Stimulated activated CD8-positive, alpha-beta memory T cell treated with anti-CD3 and anti-CD28 coated beads, Interleukin-4, amount 100 ng/mL, for 48 hours (primary cell): Measurements from ENCODE around the gene ZNF433.
"Not testable (repeated sequence)": the region's sequence is repeated elsewhere in the genome, so short reads cannot be mapped to it uniquely, and the experiment has no call there.

Source experiments
- DNase-seq: peaks from one replicate; pipeline ENCODE4 v3.0.0-alpha.2; 2020

Gene ZNF433

DNA sequence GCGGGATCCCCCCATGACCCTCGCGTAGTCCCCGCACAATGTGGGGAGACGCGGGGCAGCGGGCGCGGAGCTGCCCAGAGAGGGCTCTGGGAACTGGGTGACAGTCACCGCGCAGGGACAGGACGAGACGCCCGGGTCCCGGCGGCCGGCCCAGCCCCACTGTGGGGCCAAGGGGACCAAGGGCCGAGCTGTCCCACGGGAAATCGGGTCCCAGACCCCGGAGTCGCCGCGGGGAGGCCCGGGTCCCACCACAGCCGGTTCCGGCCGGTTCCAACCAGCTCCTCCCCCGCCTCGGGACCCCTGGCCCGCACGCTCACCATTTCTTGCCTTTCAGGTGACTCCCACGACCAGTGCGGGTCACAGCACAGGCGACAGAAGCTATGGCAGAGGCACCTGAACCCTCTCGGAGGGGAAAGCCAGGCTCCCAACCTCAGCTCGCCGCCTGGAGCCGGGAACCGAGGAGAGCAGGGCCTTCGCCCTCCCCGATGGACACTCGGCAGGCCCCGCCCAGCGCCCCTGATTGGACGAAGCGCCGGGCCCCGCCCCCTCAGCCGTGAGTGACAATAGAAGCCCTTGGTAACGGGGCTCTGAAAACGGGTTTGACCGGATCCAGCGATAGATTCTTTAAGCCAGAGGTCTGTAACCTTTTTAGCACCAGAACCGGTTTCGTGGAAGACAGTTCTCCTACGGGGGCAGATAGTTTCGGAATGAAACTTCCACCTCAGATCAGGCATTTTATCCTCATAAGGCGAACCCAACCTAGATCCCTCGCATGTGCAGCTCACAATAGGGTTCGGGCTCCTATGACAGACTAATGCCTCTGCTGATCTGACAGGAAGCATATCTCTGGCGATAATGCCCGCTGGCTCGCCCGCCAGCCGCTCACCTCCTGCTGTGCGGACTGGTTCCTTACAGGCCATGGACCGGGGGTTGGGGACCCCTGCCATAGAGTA lies at the start of gene ZNF433:
Gene ZNF433 (minus strand): TSS at position 460 of the 953 bp plus-strand sequence. CDS start 140 bp downstream, at position 320.
- peak; percentile 88 for DNase-seq

DNA sequence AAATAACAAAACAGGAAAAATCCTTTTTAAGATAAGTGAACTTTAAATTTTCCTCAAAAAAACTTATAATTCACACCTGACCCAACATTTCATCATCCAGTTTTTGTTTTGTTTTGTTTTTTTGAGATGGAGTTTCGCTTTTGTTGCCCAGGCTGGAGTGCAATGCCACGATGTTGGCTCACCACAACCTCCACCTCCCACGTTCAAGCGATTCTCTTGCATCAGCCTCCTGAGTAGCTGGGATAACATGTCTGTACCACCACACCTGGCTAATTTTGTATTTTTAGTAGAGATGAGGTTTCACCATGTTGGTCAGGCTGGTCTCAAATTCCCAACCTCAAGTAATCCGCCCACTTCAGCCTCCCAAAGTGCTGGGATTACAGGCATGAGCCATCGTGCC lies 47.9 kb upstream of the ZNF433 start:
- not testable (repeated sequence) for DNase-seq

- DNase-seq = no peak
Measured at GRCh38 chr19:12077375-12077774, 41.9 kb upstream of the ZNF433 start.

- not testable (repeated sequence) for DNase-seq
Measured at GRCh38 chr19:12076331-12076730, 40.9 kb upstream of the ZNF433 start.

GRCh38 chr19:12075538-12076139 lies 40.2 kb upstream of the ZNF433 start:
- DNase-seq = no peak

DNA sequence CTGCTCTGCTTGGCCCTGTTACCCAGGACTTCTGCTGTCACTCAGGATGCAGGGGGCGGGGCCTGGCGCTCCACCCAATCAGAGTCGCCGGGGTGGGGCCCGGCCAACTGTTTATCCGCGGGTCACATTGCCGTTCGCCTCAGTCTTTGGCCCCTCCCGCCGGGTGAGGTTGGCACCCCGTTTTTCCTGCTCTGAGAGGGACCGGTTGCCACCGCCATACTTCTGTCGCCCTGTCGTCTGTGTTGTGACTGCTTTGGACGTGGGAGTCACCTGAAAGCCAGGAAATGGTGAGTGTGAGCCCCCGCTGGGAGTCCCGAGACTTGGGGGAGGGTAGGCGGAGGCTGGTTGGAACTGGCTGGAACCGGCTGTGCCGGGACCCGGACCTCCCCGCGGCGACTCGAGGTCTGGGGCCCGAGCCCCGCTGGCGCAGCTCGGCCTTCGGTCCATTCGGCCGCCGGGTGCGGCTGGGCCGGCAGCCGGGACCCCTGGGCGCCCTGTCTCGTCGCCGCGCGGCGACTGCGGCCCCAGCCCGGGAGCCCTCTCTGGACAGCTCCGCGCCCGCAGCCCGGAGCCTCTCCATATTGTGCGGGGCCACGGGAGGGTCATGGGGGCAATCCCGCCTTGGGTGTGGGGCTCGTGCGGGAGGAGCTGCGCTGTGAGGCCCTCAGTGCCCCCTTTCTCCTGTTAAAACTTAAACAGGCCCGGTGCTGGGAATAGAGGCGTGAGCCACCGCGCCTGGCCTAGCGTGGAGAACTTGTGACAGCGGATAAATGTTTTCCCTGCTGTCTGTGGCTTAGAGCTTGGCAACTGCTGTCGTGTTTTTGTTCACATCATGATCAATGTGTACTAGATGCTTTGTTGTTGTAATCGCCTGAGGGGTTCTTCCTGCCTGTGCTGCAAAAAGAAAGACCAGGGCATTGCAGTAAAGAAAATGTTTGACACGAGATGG lies 29.4 kb upstream of the ZNF433 start, which contains the start of gene ZNF844:
Gene ZNF844 (plus strand): TSS at position 142 of the 949 bp plus-strand sequence. CDS start 143 bp downstream, at position 285.
- DNase-seq = peak; percentile 87

DNA sequence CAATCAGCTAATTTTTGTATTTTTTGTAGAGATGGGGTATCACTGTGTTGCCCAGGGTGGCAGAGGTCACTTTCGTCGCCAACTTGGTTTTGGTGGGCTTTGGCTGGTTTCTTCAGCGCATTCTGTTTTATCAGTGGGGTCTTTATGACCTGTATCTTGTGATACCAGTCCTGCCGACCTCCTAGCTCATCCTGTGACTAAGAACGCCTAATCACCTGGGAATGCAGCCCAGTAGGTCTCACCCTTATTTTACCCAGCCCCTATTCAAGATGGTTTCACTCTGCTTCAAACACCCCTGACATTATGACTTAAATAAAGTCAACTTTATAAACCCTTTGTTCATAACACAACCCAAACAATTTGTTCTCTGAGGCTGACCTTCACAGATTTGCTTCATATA lies 20.3 kb upstream of the ZNF433 start:
- DNase-seq = no peak

GRCh38 chr19:12052497-12053169 lies 17.2 kb upstream of the ZNF433 start, which contains the start of gene ZNF878:
ZNF878 (minus strand) TSS chr19:12052961; CDS start chr19:12052801, 160 bp downstream.
- peak; percentile 83 for DNase-seq

DNA sequence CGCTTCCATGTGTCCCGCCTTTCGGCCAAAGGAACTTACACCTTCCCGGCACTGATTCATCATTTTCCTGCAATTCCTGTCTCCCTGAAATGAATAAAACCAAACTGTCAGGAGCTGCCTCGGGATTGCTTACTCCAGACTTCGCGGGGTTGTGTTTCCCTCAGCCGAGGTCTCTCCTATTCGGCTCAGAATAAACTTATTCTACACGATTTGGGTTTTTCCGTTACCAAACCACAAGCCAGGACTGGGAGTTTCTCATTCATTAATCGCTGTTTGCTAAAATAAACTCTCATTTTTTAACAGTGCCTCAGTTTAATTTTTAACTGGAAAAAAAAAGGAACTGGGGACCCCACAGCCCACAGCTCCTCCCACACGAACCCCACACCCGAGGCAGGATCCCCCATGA lies 16.6 kb upstream of the ZNF433 start:
- DNase-seq = no peak

DNA sequence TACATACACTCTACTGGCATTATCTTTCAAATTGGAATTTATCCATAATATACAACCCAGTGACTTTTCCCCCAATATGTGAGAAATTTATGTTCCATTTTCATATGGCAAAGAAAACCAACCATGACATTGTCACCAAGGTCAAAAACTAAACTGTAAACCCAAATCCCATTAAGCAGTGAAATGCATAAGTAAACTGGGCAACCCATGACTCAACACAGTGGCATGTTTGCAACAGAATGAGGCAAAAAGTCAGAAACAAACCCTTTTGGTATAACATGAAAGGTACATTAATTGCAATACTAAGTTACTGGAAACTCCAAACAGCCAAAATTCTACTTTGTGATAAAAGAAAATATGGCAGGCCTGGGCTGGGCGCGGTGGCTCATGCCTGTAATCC lies 12.4 kb upstream of the ZNF433 start:
- no peak for DNase-seq

DNA sequence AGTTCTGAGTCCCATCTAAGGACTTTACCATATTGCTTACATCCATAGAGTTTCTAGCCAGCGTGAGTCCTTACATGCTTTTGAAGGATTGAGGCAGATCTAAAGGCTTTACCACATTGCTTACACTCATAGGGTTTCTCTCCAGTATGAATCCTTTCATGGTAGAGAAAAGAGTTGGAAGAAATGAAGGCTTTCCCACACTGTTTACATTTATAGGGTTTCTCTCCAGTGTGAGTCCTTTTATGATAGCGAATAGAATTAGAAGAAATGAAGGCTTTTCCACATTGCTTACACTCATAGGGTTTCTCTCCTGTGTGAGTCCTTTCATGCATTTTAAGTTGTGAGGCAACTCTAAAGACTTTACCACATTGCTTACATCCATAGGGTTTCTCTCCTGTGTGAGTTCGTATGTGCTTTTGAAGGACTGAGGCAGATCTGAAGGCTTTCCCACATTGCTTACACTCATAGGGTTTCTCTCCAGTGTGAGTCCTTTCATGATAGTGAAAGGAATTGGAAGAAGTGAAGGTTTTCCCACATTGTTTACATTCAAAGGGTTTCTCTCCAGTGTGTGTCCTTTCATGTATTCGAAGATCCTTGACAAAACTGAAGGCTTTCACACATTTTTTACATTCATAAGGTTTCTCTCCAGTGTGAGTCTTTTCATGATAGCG lies 8.4 kb upstream of the ZNF433 start:
- DNase-seq = no peak

DNA sequence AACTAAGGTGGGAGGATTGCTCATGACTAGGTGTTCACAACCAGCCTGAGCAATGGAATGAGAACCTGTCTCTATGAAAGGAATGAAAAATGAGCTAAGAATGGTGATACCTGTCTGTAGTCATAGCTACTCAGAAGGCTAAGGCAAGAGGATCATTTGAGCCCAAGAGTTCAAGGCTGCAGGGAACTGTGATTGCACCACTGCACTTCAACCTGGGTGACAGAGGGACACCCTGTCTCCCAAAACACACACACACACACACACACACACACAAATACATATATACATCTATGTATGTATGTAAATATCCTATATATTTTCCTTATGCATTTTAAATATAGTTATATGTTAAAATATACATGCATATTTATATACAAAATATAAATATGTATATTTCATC lies 7.4 kb upstream of the ZNF433 start:
- no peak for DNase-seq

GRCh38 chr19:12034620-12035019 lies 859 bp downstream of the ZNF433 start:
- no peak for DNase-seq

- DNase-seq = no peak
Measured at GRCh38 chr19:12034198-12034597, 1.3 kb downstream of the ZNF433 start.

DNA sequence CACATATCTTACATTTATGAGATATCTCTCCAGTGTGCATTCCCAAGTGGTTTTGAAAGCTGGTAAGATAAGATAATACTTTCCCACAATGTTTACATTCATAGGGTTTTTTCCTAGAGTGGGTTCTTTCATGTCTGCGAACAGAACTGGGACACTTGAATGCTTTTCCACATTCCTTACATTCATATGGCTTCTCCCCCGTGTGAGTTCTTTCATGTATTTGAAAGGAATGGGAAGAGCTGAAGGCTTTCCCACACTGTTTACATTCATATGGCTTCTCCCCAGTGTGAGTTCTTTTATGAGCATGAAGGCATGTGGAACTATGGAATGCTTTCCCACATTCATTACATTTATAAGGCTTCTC lies 19.7 kb downstream of the ZNF433 start:
- no peak for DNase-seq

- DNase-seq = no peak
Measured at GRCh38 chr19:12015015-12015752, 20.3 kb downstream of the ZNF433 start.

- no peak for DNase-seq
Measured at GRCh38 chr19:12000152-12000981, 35.1 kb downstream of the ZNF433 start.

DNA sequence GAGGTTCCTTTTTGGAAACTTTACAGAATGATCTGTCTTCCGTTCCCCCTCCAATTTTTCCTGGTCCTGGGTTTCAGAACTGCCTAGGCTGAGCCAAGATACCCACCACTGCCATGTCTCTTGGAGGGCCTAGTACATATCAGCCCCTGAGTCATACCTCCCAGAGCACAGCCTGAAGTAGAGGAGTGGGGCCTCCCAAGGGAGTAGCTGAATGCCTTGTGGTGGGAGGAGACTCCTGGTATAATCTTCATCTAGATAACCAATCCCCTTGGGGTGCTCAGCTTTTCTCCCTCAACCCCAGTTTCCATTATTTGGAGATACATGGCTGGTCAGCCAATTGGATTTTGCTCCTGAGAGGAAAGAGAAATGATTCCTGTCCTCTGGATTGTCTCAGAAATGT lies 40.3 kb downstream of the ZNF433 start:
- DNase-seq = no peak

GRCh38 chr19:11991921-11992320 lies 43.6 kb downstream of the ZNF433 start:
- DNase-seq = not testable (repeated sequence)

DNA sequence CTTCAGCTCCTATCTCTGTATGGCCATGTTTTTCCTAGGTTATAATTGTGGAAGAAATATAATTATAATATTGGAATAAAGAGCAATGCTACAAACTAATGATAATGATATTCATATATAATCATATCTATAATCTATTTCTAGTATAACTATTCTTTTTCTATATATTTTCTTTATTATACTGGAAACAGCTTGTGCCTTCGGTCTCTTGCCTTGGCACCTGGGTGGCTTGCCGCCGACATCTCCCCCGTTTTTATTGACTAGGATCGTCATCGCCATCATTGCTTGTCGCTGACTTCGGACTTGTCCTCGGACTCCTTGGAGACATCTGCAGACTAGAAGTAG lies 46.4 kb downstream of the ZNF433 start:
- no peak for DNase-seq
